ENCODE results near the gene LRIG3.

DNA sequence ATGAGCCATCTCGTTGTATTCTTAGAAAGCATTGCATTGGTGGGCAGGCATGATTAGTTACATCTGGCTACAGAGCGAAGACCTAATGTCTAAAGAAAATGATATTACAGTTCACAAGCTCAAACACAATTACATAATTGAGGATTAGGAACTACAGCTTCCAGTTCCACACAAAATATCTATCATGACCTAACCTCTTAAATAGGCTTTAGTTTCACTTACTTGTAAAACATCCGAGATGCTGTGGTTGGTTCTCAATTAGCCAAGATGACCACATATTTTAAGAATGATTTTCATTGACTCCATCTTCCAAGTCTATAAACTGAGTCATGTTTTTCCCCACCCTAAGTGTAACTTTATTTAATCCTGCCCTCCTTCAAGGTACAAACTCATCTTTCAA is 69.5 kb downstream of the LRIG3 start:
- no peak for TF ChIP-seq POLR2A (IDR thresholded peaks at IDR 0.05)
- TF ChIP-seq, protein P1, sequence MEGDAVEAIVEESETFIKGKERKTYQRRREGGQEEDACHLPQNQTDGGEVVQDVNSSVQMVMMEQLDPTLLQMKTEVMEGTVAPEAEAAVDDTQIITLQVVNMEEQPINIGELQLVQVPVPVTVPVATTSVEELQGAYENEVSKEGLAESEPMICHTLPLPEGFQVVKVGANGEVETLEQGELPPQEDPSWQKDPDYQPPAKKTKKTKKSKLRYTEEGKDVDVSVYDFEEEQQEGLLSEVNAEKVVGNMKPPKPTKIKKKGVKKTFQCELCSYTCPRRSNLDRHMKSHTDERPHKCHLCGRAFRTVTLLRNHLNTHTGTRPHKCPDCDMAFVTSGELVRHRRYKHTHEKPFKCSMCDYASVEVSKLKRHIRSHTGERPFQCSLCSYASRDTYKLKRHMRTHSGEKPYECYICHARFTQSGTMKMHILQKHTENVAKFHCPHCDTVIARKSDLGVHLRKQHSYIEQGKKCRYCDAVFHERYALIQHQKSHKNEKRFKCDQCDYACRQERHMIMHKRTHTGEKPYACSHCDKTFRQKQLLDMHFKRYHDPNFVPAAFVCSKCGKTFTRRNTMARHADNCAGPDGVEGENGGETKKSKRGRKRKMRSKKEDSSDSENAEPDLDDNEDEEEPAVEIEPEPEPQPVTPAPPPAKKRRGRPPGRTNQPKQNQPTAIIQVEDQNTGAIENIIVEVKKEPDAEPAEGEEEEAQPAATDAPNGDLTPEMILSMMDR (IDR thresholded peaks at IDR 0.05), result no peak
